Measurements from ENCODE around the gene RBM28.

RBM28 gene

DNA sequence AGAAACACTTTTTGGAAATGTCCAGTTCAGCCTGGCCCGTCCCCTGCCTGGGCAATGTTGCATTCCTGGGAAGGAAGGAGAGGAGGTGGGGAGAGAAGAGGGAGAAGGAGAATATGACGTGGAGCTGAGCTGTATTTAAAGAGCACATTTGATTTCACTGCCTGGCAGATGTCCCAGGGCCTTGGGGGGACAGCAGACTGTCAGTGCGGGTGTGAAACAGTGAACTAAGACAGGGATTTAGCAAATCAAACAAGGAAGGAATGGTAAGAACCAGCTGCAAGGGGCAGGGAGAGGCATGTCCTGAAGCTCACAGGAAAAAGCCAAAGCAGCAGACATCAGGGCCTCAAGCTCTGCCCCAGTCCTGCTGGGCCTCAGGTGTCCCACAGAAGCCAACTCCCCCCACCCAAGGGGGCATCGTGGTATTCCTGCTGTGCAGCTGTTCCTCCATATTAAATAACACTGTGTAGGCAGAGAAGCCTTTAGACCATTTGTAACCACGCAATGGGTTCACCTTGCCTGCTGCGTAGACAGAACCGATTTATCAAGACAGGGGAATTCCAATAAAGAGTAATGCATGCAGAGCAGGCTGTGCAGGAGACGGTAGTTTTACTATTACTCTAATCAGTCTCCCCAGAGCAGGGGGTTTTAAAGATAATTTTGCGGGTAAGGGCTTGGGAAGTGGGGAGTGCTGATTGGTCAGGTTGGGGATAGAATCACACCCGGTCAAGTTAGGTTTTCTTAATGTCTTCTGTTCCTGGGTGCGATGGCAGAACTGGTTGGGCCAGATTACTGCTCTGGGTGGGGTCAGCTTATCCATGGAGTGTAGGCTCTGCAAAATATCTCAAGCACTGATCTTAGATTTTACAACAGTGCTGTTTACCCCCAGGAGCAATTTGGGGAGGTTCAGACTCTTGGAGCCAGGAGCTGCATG lies 84.3 kb downstream of the RBM28 start:
- no peak for TF ChIP-seq CTCF (IDR thresholded peaks at IDR 0.05; ENCODE audit: low read depth, low read length, missing control alignments)
- DNase-seq: no peak
- H3K27ac ChIP-seq: no peak overlapping the region
- no peaks in the 10 kb centered on the region for H3K36me3 ChIP-seq (replicated peaks)
- H3K27me3 ChIP-seq (replicated peaks): peaks cover 6% of the 10 kb centered on the region
- in situ Hi-C loops (cut with HindIII; ENCODE audit: low pct_ligation_motif_present, low sequenced_read_pairs): no loop called here
- H3K4me3 ChIP-seq (ENCODE audit: low read depth, low read length): no peak overlapping the region

DNA sequence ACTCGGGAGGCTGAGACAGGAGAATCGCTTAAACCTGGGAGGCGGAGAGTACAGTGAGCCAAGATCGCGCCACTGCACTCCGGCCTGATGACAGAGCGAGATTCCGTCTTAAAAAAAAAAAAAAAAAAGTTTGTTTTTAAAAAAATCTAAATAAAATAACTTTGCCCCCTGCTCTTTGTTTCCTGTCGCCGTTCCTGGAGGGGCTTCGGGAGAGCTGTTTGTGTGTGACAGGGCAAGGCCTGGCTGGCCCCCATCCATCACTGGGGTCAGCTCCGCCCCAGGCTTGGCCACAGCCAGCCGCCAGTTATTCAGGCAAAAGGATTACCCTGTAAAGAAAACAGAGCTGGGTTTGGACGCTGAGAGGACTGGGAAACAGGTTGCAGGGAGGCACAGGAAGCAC lies 86.2 kb downstream of the RBM28 start:
- Histone ChIP-seq H3K27ac (no peak overlapping the region), H3K4me3 (ENCODE audit: low read depth, low read length) (no peak overlapping the region), H3K36me3 (replicated peaks) (no peaks in the 10 kb centered on the region), H3K27me3 (replicated peaks) (peaks cover 4% of the 10 kb centered on the region)
- in situ Hi-C loops (cut with HindIII; ENCODE audit: low pct_ligation_motif_present, low sequenced_read_pairs): no loop called here
- TF ChIP-seq CTCF (IDR thresholded peaks at IDR 0.05; ENCODE audit: low read depth, low read length, missing control alignments): no peak
- DNase-seq: no peak

DNA sequence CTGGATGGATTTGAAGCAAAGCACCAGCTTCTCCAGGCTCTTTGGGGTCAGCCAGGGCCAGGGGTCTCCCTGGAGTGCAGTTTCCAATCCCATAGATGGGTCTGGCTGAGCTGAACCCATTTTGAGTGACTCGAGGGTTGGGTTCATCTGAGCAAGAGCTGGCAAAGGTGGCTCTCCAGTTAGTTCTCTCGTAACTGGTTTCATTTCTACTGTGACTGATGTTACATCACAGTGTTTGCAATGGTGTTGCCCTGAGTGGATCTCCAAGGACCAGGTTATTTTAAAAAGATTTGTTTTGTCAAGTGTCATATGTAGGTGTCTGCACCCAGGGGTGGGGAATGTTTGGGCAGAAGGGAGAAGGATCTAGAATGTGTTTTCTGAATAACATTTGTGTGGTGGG lies 88.4 kb downstream of the RBM28 start:
- Histone ChIP-seq H3K36me3 (replicated peaks) (no peaks in the 10 kb centered on the region), H3K4me3 (ENCODE audit: low read depth, low read length) (no peak overlapping the region), H3K27ac (no peak overlapping the region), H3K27me3 (replicated peaks) (peaks cover 4% of the 10 kb centered on the region)
- TF ChIP-seq CTCF (IDR thresholded peaks at IDR 0.05; ENCODE audit: low read depth, low read length, missing control alignments): no peak
- DNase-seq: no peak
- in situ Hi-C loops (cut with HindIII; ENCODE audit: low pct_ligation_motif_present, low sequenced_read_pairs): no loop called here

- no peak for DNase-seq
- Histone ChIP-seq H3K27ac (no peak overlapping the region), H3K27me3 (replicated peaks) (peaks cover 5% of the 10 kb centered on the region), H3K36me3 (replicated peaks) (no peaks in the 10 kb centered on the region), H3K4me3 (ENCODE audit: low read depth, low read length) (no peak overlapping the region)
- TF ChIP-seq CTCF (IDR thresholded peaks at IDR 0.05; ENCODE audit: low read depth, low read length, missing control alignments): no peak
- in situ Hi-C loops (cut with HindIII; ENCODE audit: low pct_ligation_motif_present, low sequenced_read_pairs): no loop called here
These were observed 89.2 kb downstream of the RBM28 start for GRCh38 chr7:128254470-128254869.

DNA sequence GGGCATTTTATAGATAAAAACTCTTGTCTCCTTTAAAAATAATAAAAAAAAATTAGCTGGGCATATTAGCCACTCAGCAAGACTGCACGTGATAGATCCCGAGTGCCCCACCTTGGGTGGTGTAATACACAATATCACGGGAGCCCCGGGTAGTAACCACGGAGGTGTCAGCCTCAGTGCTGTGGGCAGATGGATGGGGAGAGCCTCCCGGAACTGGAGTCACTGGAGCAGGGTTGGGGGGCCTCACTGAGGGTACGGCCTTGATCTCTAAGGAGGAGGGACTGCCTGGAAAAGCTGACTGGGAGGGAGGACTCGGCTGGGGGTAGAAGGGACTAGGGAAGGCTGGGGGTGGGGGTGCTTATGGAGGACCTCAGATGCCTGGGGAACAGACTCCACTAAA lies 90.0 kb downstream of the RBM28 start:
- in situ Hi-C loops (cut with HindIII; ENCODE audit: low pct_ligation_motif_present, low sequenced_read_pairs): no loop called here
- Histone ChIP-seq H3K27me3 (replicated peaks) (peaks cover 9% of the 10 kb centered on the region), H3K4me3 (ENCODE audit: low read depth, low read length) (no peak overlapping the region), H3K36me3 (replicated peaks) (no peaks in the 10 kb centered on the region), H3K27ac (no peak overlapping the region)
- no peak for DNase-seq
- no peak for TF ChIP-seq CTCF (IDR thresholded peaks at IDR 0.05; ENCODE audit: low read depth, low read length, missing control alignments)
